Measurements from ENCODE around the gene CMKLR1.

DNA sequence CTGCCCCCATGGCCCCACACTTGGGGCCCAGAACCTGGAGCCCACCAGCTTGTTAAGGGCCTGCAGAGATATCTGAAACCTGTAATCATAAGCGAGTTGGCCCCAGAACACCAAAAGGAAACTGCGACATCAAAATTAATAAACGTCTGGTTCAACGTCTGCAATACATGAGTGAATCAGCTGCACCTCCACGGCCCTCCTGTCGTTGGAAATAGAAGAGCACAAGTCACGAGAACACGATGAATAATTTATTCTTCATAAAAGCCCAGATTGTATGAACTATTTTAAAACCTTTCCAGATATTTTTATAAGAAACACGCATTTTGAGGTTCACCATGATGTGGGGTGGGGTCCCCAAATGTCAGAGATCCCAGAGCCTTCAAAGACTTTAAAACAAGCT, 9.7 kb upstream of the CMKLR1 start:
- no peak for TF ChIP-seq GATA3 (IDR thresholded peaks at IDR 0.05; ENCODE audit: low read depth, low read length)
- no peak for TF ChIP-seq GATA2 (IDR thresholded peaks at IDR 0.05; ENCODE audit: low read depth, low read length)
